HepG2 (cell line): Measurements from ENCODE around the gene SEZ6. TPM values are rescaled to one million over a fixed set of nuclear protein-coding genes. Genes with fewer than 3 reads are reported as not detected.

Source experiments
- ARID3A ChIP-seq: IDR thresholded peaks from 2 replicates; pipeline ENCODE4 v1.6.1; 2012; ENCODE audit warnings: low read depth, low read length, improper control_type of control experiment
- ERF ChIP-seq: IDR thresholded peaks from 2 replicates; pipeline ENCODE4 v1.6.1; 2018; ENCODE audit warnings: missing biosample characterization, missing genetic modification reagents
- MAF1 ChIP-seq: sonication (generic); formaldehyde crosslinking; IDR thresholded peaks from 2 replicates; pipeline ENCODE4 v1.5.0; 2020; ENCODE audit warnings: missing genetic modification reagents, borderline replicate concordance
- NFAT5 ChIP-seq: sonication (generic); formaldehyde crosslinking; IDR thresholded peaks from 2 replicates; pipeline ENCODE4 v1.4.0; 2020; ENCODE audit warnings: missing genetic modification reagents
- PCBP2 ChIP-seq: fragments of 200-400 bp; formaldehyde crosslinking; optimal IDR thresholded peaks from 2 replicates; pipeline ENCODE3; 2018; ENCODE audit warnings: low read length, low read depth; ENCODE audit not compliant: poor library complexity, severe bottlenecking
- SRY ChIP-seq: sonication (generic); formaldehyde crosslinking; IDR thresholded peaks from 2 replicates; pipeline ENCODE4 v1.8.0; 2022; ENCODE audit warnings: mild to moderate bottlenecking, missing genetic modification reagents
- UBTF ChIP-seq: sonication (generic); formaldehyde crosslinking; IDR thresholded peaks from 2 replicates; pipeline ENCODE4 v1.4.0; 2020; ENCODE audit warnings: mild to moderate bottlenecking, missing genetic modification reagents
- ZFP91 ChIP-seq: sonication (generic); formaldehyde crosslinking; IDR thresholded peaks from 2 replicates; pipeline ENCODE4 v1.9.0; 2022; ENCODE audit warnings: missing genetic modification reagents, mild to moderate bottlenecking, borderline replicate concordance
- ZNF3 ChIP-seq: IDR thresholded peaks from 2 replicates; pipeline ENCODE4 v1.7.0; 2017; ENCODE audit warnings: inconsistent platforms
- ZNF34 ChIP-seq: sonication (generic); formaldehyde crosslinking; IDR thresholded peaks from 2 replicates; pipeline ENCODE4 v1.4.0; 2020; ENCODE audit warnings: mild to moderate bottlenecking, missing genetic modification reagents, borderline replicate concordance
- ZNF543 ChIP-seq: sonication (generic); formaldehyde crosslinking; IDR thresholded peaks from 2 replicates; pipeline ENCODE4 v1.4.0; 2020; ENCODE audit warnings: mild to moderate bottlenecking, missing genetic modification reagents
- ZNF775 ChIP-seq: sonication (generic); formaldehyde crosslinking; IDR thresholded peaks from 2 replicates; pipeline ENCODE4 v1.4.0; 2020; ENCODE audit warnings: missing genetic modification reagents, mild to moderate bottlenecking, moderate library complexity, borderline replicate concordance
- ZNF841 ChIP-seq: sonication (generic); formaldehyde crosslinking; IDR thresholded peaks from 2 replicates; pipeline ENCODE4 v1.8.1; 2023; ENCODE audit warnings: missing genetic modification reagents, borderline replicate concordance
- polyA plus RNA-seq, 8 experiments: library from polyadenylated mRNA; depleted of rRNA in 3 of 8; stranded (reverse) in 7 of 8; unstranded in 1 of 8; fragments of >200 nt; fragmentation: Illumina TruSeq in 4 of 8; extraction: Trizol in 4 of 8; gene quantifications; 2 replicates each; pipeline versions ENCODE4 v1.2.1 to v1.2.3, GENCODE V29; 2011 to 2016; ENCODE audit warnings: low read depth in 4 of 8, missing spikeins in 1 of 8, mixed read lengths in 1 of 8; ENCODE audit not compliant: insufficient read depth in 1 of 8
- total RNA-seq, 5 experiments: library from RNA; depleted of rRNA; stranded (reverse); fragments of >200 nt; fragmentation: Illumina TruSeq; extraction: Trizol; gene quantifications; 2 replicates each; pipeline ENCODE4 v1.2.3, GENCODE V29; 2016; ENCODE audit warnings: low read depth in 1 of 5

Gene SEZ6
- total and polyA plus RNA-seq, 2 of the 13 experiments (the other 11 are each of a cell fraction or from before 2014, with no cell fraction given): not detected

- no peak for TF ChIP-seq UBTF
- TF ChIP-seq ERF: peak; percentile 55; the same call in 1 of the 2 replicates
- no peak for TF ChIP-seq ZNF3 (CRISPR knock-in tag)
- TF ChIP-seq ARID3A: no peak
- no peak for TF ChIP-seq ZNF841 (CRISPR knock-in tag)
- no peak for TF ChIP-seq NFAT5 (CRISPR knock-in tag)
- TF ChIP-seq ZNF34: no peak
- TF ChIP-seq ZNF775 (CRISPR knock-in tag): no peak
- TF ChIP-seq PCBP2: no peak
- no peak for TF ChIP-seq MAF1 (CRISPR knock-in tag)
- TF ChIP-seq SRY: no peak
- no peak for TF ChIP-seq ZNF543 (CRISPR knock-in tag)
- no peak for TF ChIP-seq ZFP91 (CRISPR knock-in tag)
These were observed 40.1 kb upstream of the SEZ6 start (continued) for GRCh38 chr17:29045734-29046472.
